Osteocyte (in vitro differentiated cells): ENCODE measurements around the gene TRAF3. TPM values are rescaled to one million over a fixed set of nuclear protein-coding genes. Genes with fewer than 3 reads are reported as not detected.
"Not testable (repeated sequence)": the region's sequence is repeated elsewhere in the genome, so short reads cannot be mapped to it uniquely, and the experiment has no call there.

Experiments used
- DNase-seq: peaks from one replicate; pipeline ENCODE4 v3.0.0; 2021; ENCODE audit warnings: mixed read lengths; ENCODE audit not compliant: unreplicated experiment; ENCODE audit errors: extremely low spot score
- H3K27ac Mint-ChIP-seq: one replicate; pipeline ENCODE4 v1.8.0; 2021; ENCODE audit warnings: mild to moderate bottlenecking, mixed read lengths; ENCODE audit not compliant: unreplicated experiment
- H3K27me3 Mint-ChIP-seq: one replicate; pipeline ENCODE4 v1.8.0; 2021; ENCODE audit warnings: mixed read lengths; ENCODE audit not compliant: unreplicated experiment
- H3K36me3 Mint-ChIP-seq: one replicate; pipeline ENCODE4 v1.8.0; 2021; ENCODE audit warnings: mixed read lengths; ENCODE audit not compliant: unreplicated experiment
- H3K4me1 Mint-ChIP-seq: one replicate; pipeline ENCODE4 v1.8.0; 2021; ENCODE audit warnings: mixed read lengths; ENCODE audit not compliant: unreplicated experiment
- H3K4me3 Mint-ChIP-seq: one replicate; pipeline ENCODE4 v1.8.0; 2021; ENCODE audit warnings: mild to moderate bottlenecking, moderate library complexity, mixed read lengths; ENCODE audit not compliant: unreplicated experiment
- H3K9me3 Mint-ChIP-seq: one replicate; pipeline ENCODE4 v1.8.0; 2021; ENCODE audit warnings: mixed read lengths; ENCODE audit not compliant: unreplicated experiment
- CTCF ChIP-seq: fragments of 200-600 bp; sonication (generic); IDR thresholded peaks from 2 replicates; pipeline ENCODE4 v1.5.0; 2021; ENCODE audit warnings: antibody characterized with exemption, mild to moderate bottlenecking, moderate library complexity
- total RNA-seq: library from RNA; stranded (reverse); gene quantifications from 2 replicates; pipeline ENCODE4 v1.2.1, GENCODE V29; 2021

TRAF3 gene
- total RNA-seq, 1 donor from 2014 or later, result 15.9 TPM

DNA sequence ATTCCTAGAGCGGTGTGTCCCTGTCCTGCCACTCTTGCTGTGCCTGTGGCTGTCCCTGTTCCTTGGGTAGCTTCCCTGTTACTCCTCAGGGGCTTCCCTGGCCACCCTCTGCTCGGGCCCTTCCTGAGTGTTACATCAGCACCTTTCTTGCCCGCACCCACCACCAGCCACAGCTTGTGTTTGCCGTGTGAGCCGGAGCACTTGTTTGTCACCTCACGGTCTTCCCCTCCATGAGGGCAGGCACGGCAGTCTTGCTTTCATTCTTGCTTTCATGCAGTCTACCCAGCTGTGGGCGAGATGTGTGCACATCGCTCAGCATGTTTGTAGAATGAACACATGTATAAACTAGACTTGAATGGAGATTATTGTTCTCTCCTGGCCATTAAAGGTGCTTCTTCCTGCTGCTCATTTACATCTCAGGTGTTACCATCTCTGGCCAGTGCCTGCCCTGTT lies 42.0 kb downstream of the TRAF3 start:
- Mint-ChIP-seq H3K36me3 (no peaks in the 10 kb centered on the region), H3K4me3 (no peak overlapping the region), H3K27ac (no peak overlapping the region), H3K9me3 (no peaks in the 10 kb centered on the region), H3K4me1 (peaks cover 17% of the 10 kb centered on the region), H3K27me3 (no peaks in the 10 kb centered on the region)
- DNase-seq, result no peak
- TF ChIP-seq CTCF, result no peak

GRCh38 chr14:102819747-102820330 lies 42.6 kb downstream of the TRAF3 start:
- Mint-ChIP-seq H3K4me1 (peaks cover 17% of the 10 kb centered on the region), H3K27me3 (no peaks in the 10 kb centered on the region), H3K9me3 (no peaks in the 10 kb centered on the region), H3K36me3 (no peaks in the 10 kb centered on the region), H3K27ac (no peak overlapping the region), H3K4me3 (no peak overlapping the region)
- no peak for DNase-seq
- no peak for TF ChIP-seq CTCF

DNA sequence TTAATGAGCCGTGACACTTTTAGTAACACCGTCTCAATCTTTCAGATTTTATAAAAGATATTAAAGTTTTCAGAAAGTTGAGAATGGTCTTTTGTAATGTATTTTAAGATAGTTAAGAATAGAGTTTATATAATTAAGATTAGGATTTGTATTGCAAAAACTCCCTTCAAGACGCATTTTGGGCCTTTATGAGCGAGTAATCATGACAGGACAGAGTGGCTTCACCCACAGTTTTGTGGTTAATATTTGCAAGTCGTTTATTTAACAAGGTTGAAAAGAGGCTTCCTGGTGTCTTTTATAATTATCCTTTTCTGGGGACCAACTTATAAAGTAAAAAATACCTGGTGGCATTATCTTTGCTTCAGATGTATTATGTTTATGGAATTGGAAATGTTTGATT lies 44.0 kb downstream of the TRAF3 start:
- peaks cover 24% of the 10 kb centered on the region for H3K4me1 Mint-ChIP-seq
- no peaks in the 10 kb centered on the region for H3K9me3 Mint-ChIP-seq
- no peak for DNase-seq
- no peaks in the 10 kb centered on the region for H3K36me3 Mint-ChIP-seq
- no peak for TF ChIP-seq CTCF
- H3K4me3 Mint-ChIP-seq, result no peak overlapping the region
- no peak overlapping the region for H3K27ac Mint-ChIP-seq
- H3K27me3 Mint-ChIP-seq, result no peaks in the 10 kb centered on the region

GRCh38 chr14:102822311-102822863 lies 45.1 kb downstream of the TRAF3 start:
- Mint-ChIP-seq H3K27me3 (no peaks in the 10 kb centered on the region), H3K36me3 (no peaks in the 10 kb centered on the region), H3K9me3 (no peaks in the 10 kb centered on the region), H3K4me3 (no peak overlapping the region), H3K4me1 (peaks cover 29% of the 10 kb centered on the region), H3K27ac (no peak overlapping the region)
- no peak for DNase-seq
- no peak for TF ChIP-seq CTCF

- H3K36me3 Mint-ChIP-seq, H3K4me3 Mint-ChIP-seq, DNase-seq, H3K9me3 Mint-ChIP-seq, H3K27ac Mint-ChIP-seq, H3K27me3 Mint-ChIP-seq: not testable (repeated sequence)
- H3K4me1 Mint-ChIP-seq, result peaks cover 34% of the 10 kb centered on the region
These were observed 45.6 kb downstream of the TRAF3 start for GRCh38 chr14:102822887-102823286.
